SKM-1 (cell line): ENCODE results near the gene C11orf52.
"Not testable (repeated sequence)": the region's sequence is repeated elsewhere in the genome, so short reads cannot be mapped to it uniquely, and the experiment has no call there.

ENCODE experiments used
- DNase-seq: peaks from one replicate; lab custom pipeline; 2025; ENCODE audit not compliant: unreplicated experiment; lab: John Stamatoyannopoulos, UW

Gene C11orf52

DNA sequence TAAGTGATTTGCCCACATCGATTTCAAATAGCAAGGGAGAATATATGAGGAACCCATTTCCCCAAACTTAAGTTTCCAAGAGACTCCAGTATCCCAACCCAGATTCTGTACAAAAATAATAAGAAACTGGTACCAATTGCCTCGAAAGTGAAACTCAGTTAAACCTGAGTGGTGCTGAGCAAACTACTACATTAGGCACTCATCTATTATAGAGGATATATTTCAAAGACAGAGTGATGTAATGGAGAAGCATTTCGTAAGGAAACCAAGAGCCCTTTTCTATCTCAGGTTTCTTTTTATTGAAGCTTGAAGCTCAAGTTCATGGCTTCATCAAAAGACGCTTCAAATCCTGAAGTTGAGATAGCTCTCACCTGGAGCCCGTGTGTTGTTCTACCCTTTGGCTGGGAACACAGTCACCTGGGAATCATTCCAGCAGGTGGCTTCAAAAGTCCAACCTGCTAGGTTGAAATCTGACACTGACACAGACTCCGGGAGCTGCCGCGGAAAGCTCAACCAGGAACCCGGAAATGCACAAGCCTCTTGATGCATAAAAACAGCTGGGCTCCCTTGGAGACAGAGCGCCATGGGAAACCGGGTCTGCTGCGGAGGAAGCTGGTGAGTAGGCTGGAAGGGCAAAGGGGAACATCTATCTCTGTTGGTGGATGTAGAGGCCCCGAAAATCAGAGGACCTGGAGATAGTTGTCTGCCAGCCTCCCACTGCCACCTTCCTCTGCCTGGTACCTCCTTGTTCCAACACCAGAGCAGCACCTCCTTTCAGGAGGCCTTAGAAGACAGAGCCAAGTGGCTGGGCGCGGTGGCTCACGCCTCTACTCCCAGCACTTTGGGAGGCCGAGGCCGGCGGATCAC, at the start of gene C11orf52:
TSS of gene C11orf52 (plus strand) at position 524 of the 867 bp plus-strand sequence. CDS start at position 584, 60 bp downstream.
- DNase-seq = no peak

- DNase-seq = no peak
These were observed 48.6 kb upstream of the C11orf52 start for GRCh38 chr11:111870113-111870512.

- DNase-seq = peak; percentile 36
These were observed 48.2 kb upstream of the C11orf52 start for GRCh38 chr11:111870522-111870885.

- peak; percentile 52 for DNase-seq
These were observed 47.6 kb upstream of the C11orf52 start, which contains the start of gene ALG9 for GRCh38 chr11:111870886-111871692. Gene ALG9, minus strand, starts transcription at chr11:111871581. Its CDS starts 99 bp downstream, at chr11:111871482.

- no peak for DNase-seq
These were observed 47.0 kb upstream of the C11orf52 start for GRCh38 chr11:111871693-111872161.

DNA sequence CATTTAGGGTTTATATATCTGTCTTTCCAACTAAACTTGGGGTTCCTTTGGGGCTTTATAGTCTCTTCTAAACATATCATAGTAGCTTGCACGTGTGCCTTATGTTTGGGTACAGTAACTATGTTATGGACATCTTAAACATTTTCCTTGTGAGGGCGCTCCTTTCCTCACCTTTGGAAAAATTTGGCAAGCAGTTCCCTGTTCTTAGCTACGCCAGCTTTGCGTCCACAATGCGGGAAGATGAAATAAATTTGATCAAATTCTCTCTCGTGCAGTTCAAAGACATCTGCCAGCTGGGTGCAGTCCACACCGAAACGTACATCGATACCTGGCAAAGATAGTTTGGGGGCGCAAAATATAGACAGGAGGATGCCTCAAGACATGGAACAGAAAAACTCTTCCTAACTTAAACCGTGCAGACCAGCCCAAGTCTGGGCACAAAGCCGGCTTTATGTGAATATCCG, 40.3 kb upstream of the C11orf52 start:
- DNase-seq = no peak

GRCh38 chr11:111878849-111879636, 39.7 kb upstream of the C11orf52 start, which contains the start of the genes CFAP68 and FDXACB1:
Gene CFAP68, plus strand, starts transcription at chr11:111879541. Its CDS starts 20 bp downstream, at chr11:111879561.
Gene FDXACB1, minus strand, starts transcription at chr11:111879165. Its CDS starts 33 bp downstream, at chr11:111879132.
- DNase-seq = peak; percentile 98

DNA sequence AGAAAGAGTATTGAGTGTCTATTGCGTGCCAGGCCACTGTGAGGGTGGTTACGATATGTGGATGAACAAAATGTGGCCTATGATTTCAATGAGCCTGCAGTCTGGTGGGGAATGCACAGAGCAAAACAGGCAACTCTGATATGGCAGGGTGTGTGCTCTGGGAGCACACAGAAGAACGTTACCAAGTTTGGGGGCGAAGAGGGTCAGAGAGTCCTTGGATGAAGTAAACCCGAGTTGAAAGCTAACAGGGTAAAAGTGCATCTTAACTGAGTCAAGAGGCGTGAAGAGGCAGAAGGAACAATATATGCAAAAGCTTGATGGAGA, 39.1 kb upstream of the C11orf52 start:
- no peak for DNase-seq

DNA sequence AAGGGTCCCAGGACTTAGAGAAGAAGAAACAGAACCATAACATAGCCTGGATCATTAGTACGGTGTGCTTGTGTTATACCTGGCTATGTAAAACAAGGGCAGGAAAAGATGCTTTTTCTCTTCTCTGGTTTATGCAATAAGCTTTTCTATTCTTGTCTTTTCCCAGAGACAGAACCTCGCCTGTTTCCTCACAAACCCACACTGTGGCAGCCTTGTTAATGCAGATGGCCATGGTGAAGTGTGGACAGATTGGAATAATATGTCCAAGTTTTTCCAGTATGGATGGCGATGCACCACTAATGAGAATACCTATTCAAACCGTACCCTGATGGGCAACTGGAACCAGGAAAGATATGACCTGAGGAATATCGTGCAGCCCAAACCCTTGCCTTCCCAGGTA, 36.5 kb upstream of the C11orf52 start:
- no peak for DNase-seq

DNA sequence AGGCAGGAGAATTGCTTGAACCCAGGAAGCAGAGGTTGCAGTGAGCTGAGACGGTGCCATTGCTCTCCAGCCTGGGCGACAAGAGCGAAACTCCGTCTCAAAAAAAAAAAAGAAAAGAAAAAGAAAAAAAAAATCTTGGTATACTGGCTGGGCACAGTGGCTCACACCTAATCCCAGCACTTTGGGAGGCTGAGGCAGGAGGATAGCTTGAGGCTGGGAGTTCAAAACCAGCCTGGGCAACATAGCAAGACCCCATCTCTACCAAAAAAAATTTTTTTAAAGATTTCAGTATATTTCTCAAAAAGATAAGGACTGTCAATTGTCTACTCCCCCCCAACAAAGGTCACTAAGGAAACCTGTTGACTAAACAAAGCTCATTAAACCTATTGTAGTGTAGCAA, 33.7 kb upstream of the C11orf52 start:
- DNase-seq = not testable (repeated sequence)

DNA sequence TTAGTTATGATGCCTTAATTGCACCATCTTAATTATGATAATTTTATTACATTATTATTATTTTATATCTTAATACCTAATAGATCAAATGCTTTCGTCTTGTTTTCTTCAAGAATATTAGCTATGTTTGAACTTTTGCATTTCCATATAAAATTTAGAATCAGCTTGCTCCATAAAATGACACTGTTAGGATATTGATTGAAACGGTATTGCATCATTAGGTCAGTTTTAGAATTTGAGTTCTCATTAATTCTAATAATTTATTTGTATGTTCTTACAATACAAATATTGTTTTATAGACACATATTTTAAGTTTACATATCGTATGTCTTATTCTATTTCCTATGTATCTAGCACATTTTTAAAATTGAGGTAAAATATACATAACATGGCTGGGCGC, 32.7 kb upstream of the C11orf52 start:
- no peak for DNase-seq

DNA sequence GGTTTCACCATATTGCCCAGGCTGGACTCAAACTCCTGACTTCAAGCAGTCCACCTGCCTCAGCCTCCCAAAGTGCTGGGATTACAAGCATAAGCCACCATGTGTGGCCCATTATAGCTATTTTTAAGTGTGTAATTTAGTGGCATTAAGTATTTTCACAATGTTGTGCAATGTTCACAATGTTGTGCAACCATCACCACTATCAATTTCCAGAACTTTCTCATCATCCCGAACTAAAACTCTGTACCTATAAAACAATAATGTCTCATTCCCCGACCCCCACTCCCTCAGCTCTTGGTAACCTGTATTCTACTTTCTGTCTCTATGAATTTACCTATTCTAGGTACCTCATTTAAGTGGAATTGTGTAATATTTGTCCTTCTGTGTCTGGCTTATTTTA, 31.9 kb upstream of the C11orf52 start:
- no peak for DNase-seq

GRCh38 chr11:111905411-111905810, 13.3 kb upstream of the C11orf52 start:
- no peak for DNase-seq

DNA sequence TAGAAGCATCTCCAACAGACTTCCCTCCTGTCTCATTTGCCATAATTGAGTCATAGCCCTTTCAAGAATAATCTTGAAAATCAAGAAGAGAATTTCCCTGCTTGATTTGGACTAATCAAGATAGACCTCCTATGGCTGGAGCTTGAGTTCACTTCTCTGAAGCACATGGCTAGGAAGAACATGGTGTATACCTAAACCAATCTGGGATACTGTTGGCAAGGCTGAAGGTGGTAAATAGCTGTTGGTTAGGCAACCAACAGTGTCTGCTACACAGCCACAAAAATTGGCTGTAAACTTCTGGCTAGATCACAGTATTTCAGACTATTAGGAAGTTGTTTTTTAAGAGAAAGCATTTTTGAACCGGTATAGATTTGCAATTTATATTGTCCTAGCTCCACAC, 12.0 kb upstream of the C11orf52 start:
- DNase-seq = no peak

DNA sequence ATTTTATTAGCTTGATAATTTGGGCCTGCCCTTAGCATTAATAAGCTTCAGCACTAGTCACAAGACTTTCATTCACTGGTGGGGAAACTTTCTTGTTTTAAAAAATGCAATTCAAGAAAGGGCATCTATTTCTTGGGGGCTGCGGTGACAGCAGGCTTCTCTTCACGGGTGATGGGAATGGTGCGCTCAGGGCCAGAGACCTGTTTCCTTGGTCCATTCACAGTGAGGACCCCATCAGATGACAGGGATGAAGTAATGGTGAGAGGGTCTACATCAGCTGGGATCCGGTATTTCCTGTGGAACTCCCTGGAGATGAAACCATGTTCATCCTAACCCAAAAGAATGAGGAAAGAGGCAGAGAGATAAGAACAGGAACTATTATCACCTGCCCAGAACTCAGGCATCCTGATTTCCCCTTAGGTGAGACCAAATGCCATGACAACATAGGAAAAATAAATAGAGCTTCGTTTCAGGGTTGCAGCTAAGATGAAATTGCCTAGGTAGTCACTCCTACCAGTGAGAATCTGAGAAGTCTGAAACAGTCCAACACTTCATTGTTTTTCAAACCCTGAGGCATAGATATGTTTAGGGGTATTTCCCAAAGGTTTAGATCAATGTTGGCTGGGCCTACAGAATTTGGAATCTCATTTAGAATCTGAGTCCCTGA, 9.9 kb upstream of the C11orf52 start:
- no peak for DNase-seq

DNA sequence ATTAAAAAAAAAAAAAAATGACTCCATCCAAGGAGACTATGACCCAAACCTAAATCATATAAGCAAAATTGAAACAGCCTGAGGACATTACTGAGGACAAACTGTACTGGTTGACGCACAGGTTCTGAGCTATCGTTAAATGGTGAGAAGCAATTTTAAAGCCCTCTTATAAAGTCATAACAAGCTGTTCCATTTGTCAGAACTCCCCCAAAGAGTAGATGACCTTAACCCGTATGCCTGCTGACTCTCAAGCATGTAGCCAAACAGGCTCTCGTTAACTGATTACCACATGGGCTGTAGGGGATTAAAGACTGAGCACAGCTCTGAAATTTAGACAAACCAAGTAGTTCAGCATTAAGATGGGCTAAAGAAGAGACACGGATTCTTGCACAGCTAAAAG, 9.3 kb upstream of the C11orf52 start:
- DNase-seq = no peak

DNA sequence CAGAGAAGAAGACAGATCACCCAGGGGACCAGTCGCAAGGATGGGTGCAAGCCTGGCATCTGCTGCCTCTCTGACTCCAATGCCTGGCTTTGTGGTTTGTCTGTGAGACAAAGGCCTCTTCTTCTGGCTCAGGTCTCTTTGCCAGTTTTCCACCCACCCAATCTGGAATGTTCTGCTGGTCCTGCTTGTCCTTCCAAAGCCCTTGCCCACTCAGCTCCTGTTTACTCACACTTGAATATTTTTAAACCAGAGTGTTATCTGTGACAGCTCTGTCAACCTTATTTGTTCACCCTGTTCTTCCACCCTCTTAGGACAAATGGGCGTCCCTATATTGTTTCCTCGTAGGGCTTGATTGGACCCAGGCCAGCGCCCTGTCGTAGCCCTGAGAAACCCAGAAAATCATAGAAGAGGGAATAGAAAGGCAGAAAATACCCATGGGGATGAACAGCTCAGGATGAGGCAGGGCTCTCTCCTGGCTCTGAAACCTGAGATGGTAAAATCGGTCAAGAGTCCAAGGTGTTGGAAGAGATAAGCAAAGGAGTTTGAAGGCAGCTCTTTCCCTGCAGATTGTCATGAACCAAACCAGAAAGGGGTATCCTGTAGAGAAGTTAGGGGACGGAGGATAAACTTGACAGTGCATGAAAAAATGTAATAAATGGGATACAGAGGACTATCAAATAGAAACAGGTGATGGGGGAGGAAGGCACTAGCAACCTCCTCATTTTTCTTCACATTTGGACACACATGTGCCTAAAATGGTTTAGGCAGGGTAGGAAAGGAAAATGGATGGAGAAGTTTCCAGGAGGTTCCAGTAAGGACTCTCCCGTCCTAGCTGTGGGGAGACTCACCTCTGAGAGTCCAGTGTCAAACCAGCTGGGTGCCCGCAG, 7.8 kb upstream of the C11orf52 start:
- no peak for DNase-seq

GRCh38 chr11:111911563-111912401, 6.9 kb upstream of the C11orf52 start, which contains the start of gene CRYAB:
Gene CRYAB, minus strand, starts transcription at chr11:111911770. Its CDS starts 46 bp downstream, at chr11:111911724.
- no peak for DNase-seq
